ENCODE measurements around the gene ATG3.
"Not testable (repeated sequence)": the region's sequence is repeated elsewhere in the genome, so short reads cannot be mapped to it uniquely, and the experiment has no call there.

Gene ATG3

GRCh38 chr3:112497897-112498548, 63.7 kb downstream of the ATG3 start:
- DNase-seq: no peak

DNA sequence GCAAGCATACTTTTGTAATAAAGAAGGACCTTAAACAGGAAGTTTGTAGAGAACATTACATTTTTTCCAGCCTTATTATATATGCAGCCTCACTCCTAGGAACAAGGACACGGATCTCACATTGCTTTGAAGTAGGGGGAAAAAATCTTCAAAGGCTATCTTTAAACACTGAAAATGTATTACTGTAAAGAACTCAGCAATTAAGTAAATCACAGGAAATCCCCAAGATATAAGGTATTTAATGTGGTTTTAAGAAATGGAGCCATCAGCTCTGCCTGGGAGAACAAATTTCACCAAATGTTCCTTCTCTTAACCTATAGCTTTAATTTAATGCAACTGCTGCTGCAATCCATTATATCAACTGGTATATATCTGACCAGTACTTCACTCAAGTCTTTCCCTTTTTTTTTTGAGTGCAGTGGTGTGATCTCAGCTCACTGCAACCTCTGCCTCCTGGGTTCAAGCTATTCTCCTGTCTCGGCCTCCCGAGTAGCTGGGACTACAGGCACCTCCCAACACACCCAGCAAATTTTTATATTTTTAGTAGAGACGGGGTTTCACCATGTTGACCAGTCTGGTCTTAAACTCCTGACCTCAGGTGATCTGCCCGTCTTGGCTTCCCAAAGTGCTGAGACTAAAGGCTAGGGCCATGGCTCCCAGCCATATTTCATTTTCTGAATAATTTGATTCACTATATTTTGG, 65.2 kb downstream of the ATG3 start:
- DNase-seq: no peak

DNA sequence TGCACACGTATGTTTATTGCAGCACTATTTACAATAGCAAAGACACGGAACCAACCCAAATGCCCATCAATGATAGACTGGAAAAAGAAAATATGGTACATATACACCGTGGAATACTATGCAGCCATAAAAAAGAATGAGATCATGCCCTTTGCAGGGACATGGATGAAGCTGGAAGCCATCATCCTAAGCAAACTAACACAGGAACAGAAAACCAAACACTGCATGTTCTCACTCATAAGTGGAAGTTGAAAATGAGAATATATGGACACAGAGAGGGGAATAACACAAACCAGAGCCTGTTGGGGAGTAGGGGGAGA, 67.4 kb downstream of the ATG3 start:
- not testable (repeated sequence) for DNase-seq

DNA sequence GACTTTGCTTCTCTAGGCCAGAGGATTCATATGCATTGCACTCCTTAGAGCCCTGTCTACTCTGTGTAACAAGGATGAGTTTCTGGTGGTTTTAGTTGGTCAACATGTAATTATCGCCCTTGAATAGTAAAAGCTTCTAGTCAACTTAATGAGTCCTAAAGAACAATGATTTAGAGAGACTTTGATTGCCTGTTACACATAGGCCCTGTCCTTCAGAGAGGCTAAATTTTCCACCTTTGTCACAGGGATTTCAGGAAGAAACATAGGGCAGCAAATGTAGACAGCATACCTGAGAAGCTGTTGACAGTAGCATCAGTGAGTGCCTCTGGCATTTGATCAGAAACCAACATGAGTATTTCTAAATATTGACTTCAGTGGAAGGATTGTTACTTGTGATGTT, 69.6 kb downstream of the ATG3 start:
- DNase-seq: no peak

- DNase-seq: no peak
Observed at GRCh38 chr3:112491373-112491772, 70.4 kb downstream of the ATG3 start.

DNA sequence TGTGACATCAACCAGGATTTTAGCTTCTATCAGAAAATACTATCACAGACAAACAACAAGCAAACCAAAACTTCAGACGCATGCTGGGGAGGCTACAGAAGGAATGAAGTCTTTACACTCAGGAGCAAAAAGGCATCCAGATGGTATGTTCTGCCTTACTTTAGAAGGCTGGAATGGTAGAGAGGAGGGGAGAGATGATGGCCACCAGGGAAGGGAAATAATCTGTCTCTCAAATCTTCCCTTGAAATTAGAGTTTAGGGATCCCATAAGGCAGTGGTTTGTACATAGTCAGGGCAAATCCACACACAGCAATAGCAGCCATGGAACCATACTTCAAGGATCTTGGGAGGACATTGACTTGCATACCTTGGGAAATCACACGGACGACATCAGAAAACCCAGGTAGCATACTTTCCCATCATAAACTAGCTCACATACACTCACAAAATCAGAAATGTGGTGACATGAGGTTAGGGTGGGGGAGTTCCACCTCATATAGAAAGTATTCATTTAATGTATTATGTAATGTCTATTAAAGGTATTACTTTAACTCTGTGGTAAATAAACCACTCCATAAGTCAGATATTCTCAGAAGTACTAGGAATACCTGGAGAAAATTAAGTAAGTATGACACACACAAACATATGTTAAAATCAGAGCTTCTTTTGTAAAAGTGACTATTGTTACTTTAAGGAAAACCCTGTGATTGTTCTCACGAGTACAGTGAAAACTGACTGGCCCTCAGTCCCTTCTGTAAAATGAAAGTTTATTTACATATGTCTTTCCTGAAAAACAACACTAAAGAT, 71.9 kb downstream of the ATG3 start:
- DNase-seq: no peak

DNA sequence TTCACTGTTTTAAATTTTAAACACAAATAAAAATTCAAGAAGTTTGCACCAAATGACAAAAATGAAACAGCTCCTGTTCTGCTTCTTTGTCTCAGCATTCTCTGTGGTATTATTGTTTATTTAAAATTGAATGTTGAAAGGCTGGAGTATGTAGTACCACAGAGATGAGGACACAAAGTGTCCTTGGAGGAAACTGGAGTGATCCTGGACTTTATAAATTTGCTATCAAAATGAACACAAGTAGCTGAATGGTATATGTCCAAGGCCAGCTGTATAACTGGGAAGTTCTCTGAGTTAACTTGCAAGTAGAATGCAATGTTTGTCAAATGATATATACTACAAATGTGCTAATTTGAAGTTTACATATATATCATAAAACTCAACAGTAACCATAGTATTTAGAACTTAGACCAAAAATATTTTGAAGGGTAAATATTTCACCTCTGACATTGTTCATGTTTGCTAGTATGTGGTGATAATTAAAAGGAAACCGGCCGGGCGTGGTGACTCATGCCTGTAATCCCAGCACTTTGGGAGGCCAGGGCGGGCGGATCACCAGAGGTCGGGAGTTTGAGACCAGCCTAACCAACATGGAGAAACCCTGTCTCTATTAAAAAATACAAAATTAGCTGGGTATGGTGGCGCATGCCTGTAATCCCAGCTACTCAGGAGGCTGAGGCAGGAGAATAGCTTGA, 74.8 kb downstream of the ATG3 start:
- DNase-seq: no peak

GRCh38 chr3:112484352-112484751, 77.4 kb downstream of the ATG3 start:
- no peak for DNase-seq

GRCh38 chr3:112482675-112483074, 79.1 kb downstream of the ATG3 start:
- DNase-seq: no peak
